ENCODE results near the gene MTFR2.
A peak's percentile ranks its signal among the peaks of the same experiment; 100 is the strongest.

Gene MTFR2

GRCh38 chr6:136249811-136250685 is at the start of gene MTFR2:
TSS of gene MTFR2 (minus strand) at chr6:136250311. CDS start at chr6:136249099, 1,212 bp downstream.
- peak; percentile 99 for DNase-seq (ENCODE audit: low read depth)
- no peak for TF ChIP-seq CTCF (IDR thresholded peaks at IDR 0.05; ENCODE audit: insufficient read depth, low read depth, low read length, missing control alignments)
- peak within 1 kb of the TSS; percentile 92 for H3K4me3 ChIP-seq (ENCODE audit: low read depth, low read length)

GRCh38 chr6:136294621-136295020 is 44.5 kb upstream of the MTFR2 start:
- no peak overlapping the region for H3K4me3 ChIP-seq (ENCODE audit: low read depth, low read length)
- DNase-seq (ENCODE audit: low read depth): no peak
- no peak for TF ChIP-seq CTCF (IDR thresholded peaks at IDR 0.05; ENCODE audit: insufficient read depth, low read depth, low read length, missing control alignments)

GRCh38 chr6:136290410-136291010 is 40.4 kb upstream of the MTFR2 start:
- no peak for TF ChIP-seq CTCF (IDR thresholded peaks at IDR 0.05; ENCODE audit: insufficient read depth, low read depth, low read length, missing control alignments)
- DNase-seq (ENCODE audit: low read depth): peak; percentile 90
- H3K4me3 ChIP-seq (ENCODE audit: low read depth, low read length): peak overlapping the region; percentile 93

GRCh38 chr6:136289579-136290409 is 39.7 kb upstream of the MTFR2 start, which contains the start of gene BCLAF1:
TSS of gene BCLAF1 (minus strand) at chr6:136289846. CDS start at chr6:136279866, 9,980 bp downstream.
- DNase-seq (ENCODE audit: low read depth): peak; percentile 100
- H3K4me3 ChIP-seq (ENCODE audit: low read depth, low read length): peak within 1 kb of the TSS; percentile 93
- no peak for TF ChIP-seq CTCF (IDR thresholded peaks at IDR 0.05; ENCODE audit: insufficient read depth, low read depth, low read length, missing control alignments)

GRCh38 chr6:136289327-136289578 is 39.1 kb upstream of the MTFR2 start:
- DNase-seq (ENCODE audit: low read depth): peak; percentile 96
- H3K4me3 ChIP-seq (ENCODE audit: low read depth, low read length): peak overlapping the region; percentile 93

More at GRCh38 chr6:136289327-136289578, 39.1 kb upstream of the MTFR2 start:
- no peak for TF ChIP-seq CTCF (IDR thresholded peaks at IDR 0.05; ENCODE audit: insufficient read depth, low read depth, low read length, missing control alignments)

Data from GM12865 (cell line).